HCT116 (cell line): ENCODE results near the gene BRCA2. TPM values are rescaled to one million over a fixed set of nuclear protein-coding genes. Genes with fewer than 3 reads are reported as not detected.

Source experiments
- ATAC-seq: fragments of 200-7000 bp; cut with Tn5 transposase; 2 replicates; pipeline ENCODE4 v1.9.1; 2020; ENCODE audit warnings: mild to moderate bottlenecking, moderate library complexity
- BruUV-seq: library from RNA; stranded (reverse); fragments of 400-500 nt; replicated peaks from 2 replicates; lab custom pipeline; 2021; lab: Mats Ljungman, UMichigan
- CTCF ChIA-PET: fragments of 300-600 bp; sonication (Branson Sonifier 250); formaldehyde crosslinking; loops from one replicate; lab custom pipeline; 2021; ENCODE audit warnings: antibody characterized with exemption; lab: Charles Lee
- POLR2A ChIA-PET: fragments of 300-600, 350-600 bp; sonication (Branson Sonifier 250); formaldehyde crosslinking; loops from one replicate; lab custom pipeline; 2021; ENCODE audit warnings: antibody characterized with exemption; lab: Charles Lee
- RAD21 ChIA-PET, 2 experiments: fragments of 300-600 bp; sonication (Branson Sonifier 250); formaldehyde crosslinking; loops; one replicate each; lab custom pipeline; 2023; ENCODE audit warnings: low total read pairs in 2 of 2; ENCODE audit not compliant: uncharacterized antibody in 2 of 2, unreplicated experiment in 2 of 2, low non-redundant PET in 1 of 2; lab: Charles Lee
- DNase-seq: peaks from one replicate; pipeline ENCODE4 v3.0.0-alpha.2; 2010; ENCODE audit warnings: low read depth, low spot score
- H2AFZ ChIP-seq: fragments of 200-600 bp; shearing (Covaris generic), sonication (generic); 2 replicates; pipeline ENCODE4 v1.6.1; 2017; ENCODE audit warnings: low read depth, mixed run types, mixed read lengths, antibody characterized with exemption, low read length; ENCODE audit not compliant: poor library complexity, severe bottlenecking
- H3K27ac ChIP-seq: 2 replicates; pipeline ENCODE4 v1.5.1; 2012; ENCODE audit warnings: low read depth, low read length
- H3K27me3 ChIP-seq: fragments of 200-600 bp; sonication (generic); 2 replicates; pipeline ENCODE4 v1.6.1; 2016; ENCODE audit warnings: mixed run types, low read length, mixed read lengths; ENCODE audit not compliant: insufficient read depth
- H3K36me3 ChIP-seq, 2 experiments: fragments of 200-500 bp in 1 of 2; fragments of 200-600 bp in 1 of 2; sonication (Bioruptor generic) in 1 of 2; sonication (generic) in 1 of 2; 2 replicates each; pipeline versions ENCODE4 v1.5.1 to v1.6.1; 2014 to 2016; ENCODE audit warnings: low read length in 2 of 2, inconsistent platforms in 1 of 2, mixed read lengths in 1 of 2, mixed run types in 1 of 2; ENCODE audit not compliant: insufficient read depth in 2 of 2, control insufficient read depth in 1 of 2
- H3K4me1 ChIP-seq, 2 experiments: fragments of 200-600 bp in 1 of 2; sonication (generic) in 1 of 2; 2 replicates each; pipeline versions ENCODE4 v1.5.1 to v1.6.1; 2012 to 2017; ENCODE audit warnings: low read length in 2 of 2, inconsistent platforms in 1 of 2, mild to moderate bottlenecking in 1 of 2, mixed read lengths in 1 of 2, mixed run types in 1 of 2, moderate library complexity in 1 of 2; ENCODE audit not compliant: insufficient read depth in 2 of 2, control insufficient read depth in 1 of 2
- H3K4me2 ChIP-seq: fragments of 200-600 bp; sonication (generic); 2 replicates; pipeline ENCODE4 v1.6.1; 2017; ENCODE audit warnings: mixed run types, low read length, mixed read lengths
- H3K4me3 ChIP-seq, 2 experiments: fragments of 200-600 bp in 1 of 2; sonication (generic) in 1 of 2; replicated peaks in 1 of 2; 2 replicates each; pipeline ENCODE4 v1.5.1; 2011 to 2016; ENCODE audit warnings: low read length in 2 of 2, control low read depth in 1 of 2, low read depth in 1 of 2, mild to moderate bottlenecking in 1 of 2, mixed read lengths in 1 of 2, mixed run types in 1 of 2
- H3K79me2 ChIP-seq: fragments of 200-600 bp; sonication (generic); 2 replicates; pipeline ENCODE4 v1.6.1; 2017; ENCODE audit warnings: mild to moderate bottlenecking, mixed run types, low read length, moderate library complexity, mixed read lengths; ENCODE audit not compliant: insufficient read depth
- H3K9ac ChIP-seq: fragments of 200-600 bp; sonication (generic); 2 replicates; pipeline ENCODE4 v1.6.1; 2016; ENCODE audit warnings: low read length, mixed read lengths
- H3K9me2 ChIP-seq: fragments of 200-600 bp; sonication (generic), shearing (Covaris generic); 2 replicates; pipeline ENCODE4 v1.6.1; 2017; ENCODE audit warnings: mixed run types, mild to moderate bottlenecking, moderate library complexity; ENCODE audit not compliant: insufficient read depth
- H3K9me3 ChIP-seq, 2 experiments: fragments of 200-500 bp in 1 of 2; fragments of 200-600 bp in 1 of 2; sonication (Bioruptor generic) in 1 of 2; sonication (generic) in 1 of 2; 2 replicates each; pipeline ENCODE4 v1.6.1; 2014 to 2017; ENCODE audit warnings: low read length in 2 of 2, mixed read lengths in 2 of 2, inconsistent platforms in 1 of 2, low read depth in 1 of 2, mild to moderate bottlenecking in 1 of 2, mixed run types in 1 of 2, moderate library complexity in 1 of 2; ENCODE audit not compliant: control insufficient read depth in 1 of 2, insufficient read depth in 1 of 2
- H4K20me1 ChIP-seq: fragments of 200-600 bp; sonication (generic), shearing (Covaris generic); 2 replicates; pipeline ENCODE4 v1.6.1; 2017; ENCODE audit warnings: mixed run types, mild to moderate bottlenecking, moderate library complexity; ENCODE audit not compliant: insufficient read depth
- CBX3 ChIP-seq: IDR thresholded peaks from 2 replicates; pipeline ENCODE4 v1.6.1; 2012; ENCODE audit warnings: low read depth
- CTCF ChIP-seq, 3 experiments: fragments of 200-600 bp in 1 of 3; sonication (generic) in 1 of 3; IDR thresholded peaks in 2 of 3; conservative IDR thresholded peaks in 1 of 3; 2 replicates each; pipeline ENCODE4 v1.5.1; 2012 to 2017; ENCODE audit warnings: low read depth in 2 of 3, low read length in 2 of 3, antibody characterized with exemption in 1 of 3, borderline replicate concordance in 1 of 3, control low read depth in 1 of 3, mild to moderate bottlenecking in 1 of 3, mixed read lengths in 1 of 3, mixed run types in 1 of 3, moderate library complexity in 1 of 3; ENCODE audit not compliant: insufficient read depth in 1 of 3
- ELF1 ChIP-seq: IDR thresholded peaks from 2 replicates; pipeline ENCODE4 v1.6.1; 2012; ENCODE audit warnings: low read depth, borderline replicate concordance
- EZH2 ChIP-seq: fragments of 200-600 bp; sonication (generic); IDR thresholded peaks from 2 replicates; pipeline ENCODE4 v1.6.1; 2017; ENCODE audit warnings: antibody characterized with exemption, mixed run types
- FOSL1 ChIP-seq: IDR thresholded peaks from 2 replicates; pipeline ENCODE4 v1.6.1; 2012; ENCODE audit warnings: low read depth
- JUND ChIP-seq: IDR thresholded peaks from 2 replicates; pipeline ENCODE4 v1.6.1; 2012
- POLR2AphosphoS5 ChIP-seq: IDR thresholded peaks from 2 replicates; pipeline ENCODE4 v1.6.1; 2011; ENCODE audit warnings: mild to moderate bottlenecking, low read depth, low read length, moderate library complexity
- RAD21 ChIP-seq: IDR thresholded peaks from 2 replicates; pipeline ENCODE4 v1.6.1; 2012; ENCODE audit warnings: low read depth, mild to moderate bottlenecking
- REST ChIP-seq: IDR thresholded peaks from 2 replicates; pipeline ENCODE4 v1.6.1; 2012; ENCODE audit warnings: low read depth
- SIN3A ChIP-seq: IDR thresholded peaks from 2 replicates; pipeline ENCODE4 v1.6.1; 2012; ENCODE audit warnings: low read depth
- SP1 ChIP-seq: IDR thresholded peaks from 2 replicates; pipeline ENCODE4 v1.6.1; 2012; ENCODE audit warnings: low read depth
- TCF7L2 ChIP-seq: IDR thresholded peaks from 2 replicates; pipeline ENCODE4 v1.7.0; 2011; ENCODE audit warnings: borderline replicate concordance, inconsistent platforms; ENCODE audit not compliant: insufficient read depth, insufficient read length; ENCODE audit errors: extremely low read depth
- YY1 ChIP-seq: IDR thresholded peaks from 2 replicates; pipeline ENCODE4 v1.6.1; 2011; ENCODE audit warnings: low read length, low read depth, moderate library complexity, mild to moderate bottlenecking; ENCODE audit not compliant: insufficient replicate concordance; ENCODE audit errors: extremely low read depth
- intact Hi-C: fragments of 100-400 bp; cut with micrococcal nuclease; formaldehyde crosslinking; loops from 2 replicates; pipeline ENCODE4 v1.10.0; 2022
- total RNA-seq: library from RNA; stranded (reverse); gene quantifications from one replicate; pipeline ENCODE4 v1.2.1, GENCODE V29; 2021; ENCODE audit not compliant: unreplicated experiment

Gene BRCA2
- total RNA-seq, 1 experiment from 2014 or later: 14.2 TPM

GRCh38 chr13:32314271-32315237, 754 bp upstream of the BRCA2 start:
- Histone ChIP-seq H3K4me1 (peaks cover 7 to 20% of the 10 kb centered on the region in 2 experiments), H3K9me3 (no peaks in the 10 kb centered on the region), H3K4me3 (peak overlapping the region; percentile 68 to 82), H3K9me2 (no peaks in the 10 kb centered on the region), H3K36me3 (no peaks in the 10 kb centered on the region), H3K79me2 (peaks cover 7% of the 10 kb centered on the region; the same call in 1 of the 2 replicates), H2AFZ (peak overlapping the region; percentile 55), H3K27me3 (no peaks in the 10 kb centered on the region), H3K9ac (peak overlapping the region; percentile 91), H3K27ac (peak overlapping the region; percentile 82), H4K20me1 (no peaks in the 10 kb centered on the region), H3K4me2 (peak overlapping the region; percentile 93)
- BruUV-seq: TSS peak; percentile 92
- ChIA-PET CTCF (interaction anchor here (1.0 to 2.6 kb wide), 3 partner anchors 39 to 405 kb away, joined by 3 to 13 read pairs (median 7); no protein-coding TSS in a partner anchor), RAD21 (interaction anchor here in 1 of 2 experiments (0.5 kb wide), 1 partner anchor 316 kb away, joined by 3 read pairs; no protein-coding TSS in a partner anchor), POLR2A (interaction anchor here (0.7 to 1.8 kb wide), 4 partner anchors 9 to 46 kb away, joined by 3 to 5 read pairs (median 4); no protein-coding TSS in a partner anchor)
- intact Hi-C loops: loop anchor here (5.0 kb wide), 1 partner anchor 223 kb away; the partner anchor contains the start of gene N4BP2L2
- ATAC-seq (peak; percentile 49), DNase-seq (peak; percentile 43)
- TF ChIP-seq SIN3A (no peak), SP1 (no peak), RAD21 (no peak), POLR2AphosphoS5 (no peak), JUND (no peak), ELF1 (no peak), YY1 (no peak), TCF7L2 (no peak), CTCF (IDR thresholded peaks at IDR 0.05 in 2 of 3, conservative IDR thresholded peaks at IDR 0.05 in 1 of 3; ENCODE audit: borderline replicate concordance in 1 of 3, insufficient read depth in 1 of 3, low read depth in 2 of 3, low read length in 2 of 3) (no peak), EZH2 (no peak), CBX3 (no peak), FOSL1 (no peak), REST (no peak)
